HEK293T (cell line): ENCODE data around the gene LMAN2L.

Experiments
- CTCF ChIA-PET: fragments of 350-600 bp; formaldehyde crosslinking; extraction: SDS; loops from one replicate; lab custom pipeline; 2021; ENCODE audit warnings: antibody characterized with exemption, inconsistent platforms; lab: Yijun Ruan, JAX
- POLR2A ChIA-PET: fragments of 350-600 bp; formaldehyde crosslinking; extraction: SDS; loops from one replicate; lab custom pipeline; 2020; ENCODE audit warnings: antibody characterized with exemption, inconsistent platforms; lab: Yijun Ruan, JAX
- DNase-seq: peaks from one replicate; pipeline ENCODE4 v3.0.0; 2012; ENCODE audit warnings: mixed read lengths; ENCODE audit errors: extremely low spot score
- ARNT ChIP-seq: fragments of 450-650 bp; IDR thresholded peaks from 2 replicates; pipeline ENCODE4 v1.6.1; 2017; ENCODE audit warnings: mild to moderate bottlenecking
- BHLHE40 ChIP-seq: fragments of 450-650 bp; IDR thresholded peaks from 2 replicates; pipeline ENCODE4 v1.6.1; 2016; ENCODE audit warnings: mild to moderate bottlenecking, moderate library complexity, borderline replicate concordance
- CTBP1 ChIP-seq: fragments of 450-650 bp; IDR thresholded peaks from 2 replicates; pipeline ENCODE4 v1.6.1; 2016; ENCODE audit warnings: borderline replicate concordance
- ELF4 ChIP-seq: fragments of 450-650 bp; IDR thresholded peaks from 2 replicates; pipeline ENCODE4 v1.6.1; 2017; ENCODE audit warnings: antibody characterized with exemption
- FOXA1 ChIP-seq: fragments of 450-650 bp; IDR thresholded peaks from 2 replicates; pipeline ENCODE4 v1.6.1; 2016; ENCODE audit warnings: mild to moderate bottlenecking
- FOXK2 ChIP-seq: fragments of 450-650 bp; IDR thresholded peaks from 2 replicates; pipeline ENCODE4 v1.6.1; 2016; ENCODE audit warnings: mild to moderate bottlenecking
- FOXM1 ChIP-seq: fragments of 450-650 bp; IDR thresholded peaks from 2 replicates; pipeline ENCODE4 v1.6.1; 2017; ENCODE audit warnings: mild to moderate bottlenecking, borderline replicate concordance
- HDGF ChIP-seq: fragments of 450-650 bp; IDR thresholded peaks from 2 replicates; pipeline ENCODE4 v1.6.1; 2017; ENCODE audit warnings: antibody characterized with exemption, borderline replicate concordance
- L3MBTL2 ChIP-seq: fragments of 450-650 bp; conservative IDR thresholded peaks from 2 replicates; pipeline ENCODE4 v1.6.1; 2016; ENCODE audit warnings: mild to moderate bottlenecking
- LEF1 ChIP-seq: fragments of 450-650 bp; IDR thresholded peaks from 2 replicates; pipeline ENCODE4 v1.6.1; 2017; ENCODE audit warnings: mild to moderate bottlenecking, borderline replicate concordance
- NFRKB ChIP-seq: fragments of 450-650 bp; IDR thresholded peaks from 2 replicates; pipeline ENCODE4 v1.6.1; 2016; ENCODE audit warnings: mild to moderate bottlenecking, moderate library complexity
- SP1 ChIP-seq: fragments of 450-650 bp; IDR thresholded peaks from 2 replicates; pipeline ENCODE4 v1.6.1; 2017
- SUZ12 ChIP-seq: fragments of 450-650 bp; IDR thresholded peaks from 2 replicates; pipeline ENCODE4 v1.6.1; 2016; ENCODE audit warnings: mild to moderate bottlenecking
- TARDBP ChIP-seq: fragments of 450-650 bp; IDR thresholded peaks from 2 replicates; pipeline ENCODE4 v1.6.1; 2016
- ZNF384 ChIP-seq: fragments of 450-650 bp; IDR thresholded peaks from 2 replicates; pipeline ENCODE4 v1.6.1; 2016
- TF ChIP-seq, protein P1 (sequence below): fragments of 450-650 bp; IDR thresholded peaks from 2 replicates; pipeline ENCODE4 v1.6.1; 2016

The LMAN2L gene

DNA sequence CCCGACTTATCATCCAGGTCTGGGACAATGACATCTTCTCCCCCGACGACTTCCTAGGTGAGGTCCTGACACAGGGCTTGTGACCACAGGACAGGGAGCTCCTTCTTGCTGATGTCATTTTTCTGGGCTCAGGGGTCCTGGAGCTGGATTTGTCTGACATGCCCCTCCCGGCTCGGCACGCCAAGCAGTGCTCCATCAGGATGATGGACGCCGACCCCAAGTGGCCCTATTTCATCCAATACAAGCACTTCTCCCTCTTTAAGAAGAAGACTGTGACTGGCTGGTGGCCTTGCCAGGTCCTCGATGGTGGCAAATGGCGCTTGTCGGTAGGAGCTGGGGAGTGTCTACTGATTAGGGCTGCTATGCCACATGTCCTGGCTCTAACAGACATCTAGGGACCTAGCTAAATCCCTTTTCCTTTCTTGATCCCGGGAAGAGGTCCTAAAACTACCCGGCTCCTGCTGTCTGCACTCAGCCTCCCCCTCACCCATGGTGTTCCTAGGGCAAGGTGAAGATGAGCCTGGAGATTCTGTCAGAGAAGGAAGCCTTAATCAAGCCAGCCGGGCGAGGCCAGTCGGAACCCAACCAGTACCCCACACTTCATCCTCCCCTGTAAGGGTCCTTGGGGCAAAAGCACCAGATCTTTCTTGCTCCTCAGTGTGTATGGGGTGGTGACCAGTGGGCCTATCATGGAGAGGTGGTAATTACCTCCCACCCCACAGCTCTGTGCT lies 36.7 kb downstream of the LMAN2L start:
- DNase-seq: no peak
- CTCF ChIA-PET: no interaction called here
- TF ChIP-seq SP1: no peak
- no peak for TF ChIP-seq ZNF384
- TF ChIP-seq FOXK2: no peak
- TF ChIP-seq CTBP1: no peak
- TF ChIP-seq BHLHE40: no peak
- no peak for TF ChIP-seq ELF4
- no peak for TF ChIP-seq HDGF
- POLR2A ChIA-PET: no interaction called here

DNA sequence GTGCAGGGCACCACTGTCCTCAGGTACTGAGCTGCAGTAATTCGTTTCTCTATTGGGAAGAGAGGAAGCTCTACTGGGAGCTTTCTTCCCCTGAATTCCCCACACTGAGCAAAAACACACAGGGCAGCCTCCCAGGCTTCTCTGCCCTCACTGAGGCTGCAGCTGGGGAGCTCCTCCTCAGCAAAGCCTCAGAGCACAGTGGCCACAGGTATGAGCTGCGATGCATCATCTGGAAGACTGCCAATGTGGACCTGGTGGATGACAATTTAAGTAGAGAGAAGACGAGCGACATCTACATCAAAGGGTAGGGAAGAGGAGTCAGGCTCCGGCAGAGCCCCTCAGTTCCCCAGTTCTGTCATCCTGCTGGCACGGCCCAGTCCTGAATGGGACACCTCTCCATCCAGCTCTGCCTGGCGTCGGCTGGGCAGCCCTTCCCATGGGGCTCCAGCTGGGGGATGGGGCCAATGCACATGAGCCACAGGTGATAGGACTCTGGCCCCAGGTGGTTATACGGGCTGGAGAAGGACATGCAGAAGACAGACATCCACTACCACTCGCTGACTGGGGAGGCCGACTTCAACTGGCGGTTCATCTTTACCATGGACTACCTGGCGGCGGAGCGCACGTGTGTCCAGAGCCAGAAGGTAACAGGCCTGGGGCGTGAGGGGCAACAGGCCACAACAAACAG lies 37.6 kb downstream of the LMAN2L start:
- CTCF ChIA-PET: no interaction called here

DNA sequence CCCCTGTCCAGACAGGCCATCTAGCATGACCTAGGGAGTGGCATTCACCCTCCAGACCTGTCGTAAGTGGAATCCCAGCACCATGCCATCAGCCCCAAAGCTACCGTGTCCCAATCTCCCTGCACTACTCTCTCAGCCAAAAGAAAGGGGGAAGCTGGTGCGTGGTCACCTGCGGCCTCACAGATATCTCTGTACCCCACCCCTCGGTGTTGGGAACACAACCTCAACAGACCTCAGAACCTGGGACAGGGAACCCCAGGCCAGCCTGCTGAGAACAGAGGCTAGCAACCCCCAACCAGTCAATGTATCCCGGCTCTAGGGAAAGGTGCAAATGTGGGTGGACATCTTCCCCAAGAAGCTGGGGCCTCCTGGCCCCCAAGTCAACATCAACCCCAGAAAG lies 38.2 kb downstream of the LMAN2L start:
- DNase-seq: no peak
- POLR2A ChIA-PET: interaction anchor here (0.9 kb wide), 1 partner anchor 36 kb away, joined by 3 read pairs; no protein-coding TSS in a partner anchor
- CTCF ChIA-PET: no interaction called here
- TF ChIP-seq HDGF (no peak), BHLHE40 (no peak), NFRKB (no peak), SUZ12 (no peak), SP1 (no peak), CTBP1 (no peak), TARDBP (no peak), FOXK2 (no peak), L3MBTL2 (no peak), ARNT (no peak), LEF1 (no peak)

More for the DNA sequence above, 37.6 kb downstream of the LMAN2L start:
- POLR2A ChIA-PET: interaction anchor here (0.9 kb wide), 1 partner anchor 37 kb away, joined by 3 read pairs; no protein-coding TSS in a partner anchor
- TF ChIP-seq ARNT (no peak), ELF4 (no peak), CTBP1 (no peak), FOXM1 (no peak), ZNF384 (no peak), FOXA1 (no peak), SUZ12 (no peak), LEF1 (no peak), FOXK2 (no peak), L3MBTL2 (no peak), SP1 (no peak), BHLHE40 (no peak)
- TF ChIP-seq, protein P1, sequence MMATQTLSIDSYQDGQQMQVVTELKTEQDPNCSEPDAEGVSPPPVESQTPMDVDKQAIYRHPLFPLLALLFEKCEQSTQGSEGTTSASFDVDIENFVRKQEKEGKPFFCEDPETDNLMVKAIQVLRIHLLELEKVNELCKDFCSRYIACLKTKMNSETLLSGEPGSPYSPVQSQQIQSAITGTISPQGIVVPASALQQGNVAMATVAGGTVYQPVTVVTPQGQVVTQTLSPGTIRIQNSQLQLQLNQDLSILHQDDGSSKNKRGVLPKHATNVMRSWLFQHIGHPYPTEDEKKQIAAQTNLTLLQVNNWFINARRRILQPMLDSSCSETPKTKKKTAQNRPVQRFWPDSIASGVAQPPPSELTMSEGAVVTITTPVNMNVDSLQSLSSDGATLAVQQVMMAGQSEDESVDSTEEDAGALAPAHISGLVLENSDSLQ: no peak
- no peak for DNase-seq

DNA sequence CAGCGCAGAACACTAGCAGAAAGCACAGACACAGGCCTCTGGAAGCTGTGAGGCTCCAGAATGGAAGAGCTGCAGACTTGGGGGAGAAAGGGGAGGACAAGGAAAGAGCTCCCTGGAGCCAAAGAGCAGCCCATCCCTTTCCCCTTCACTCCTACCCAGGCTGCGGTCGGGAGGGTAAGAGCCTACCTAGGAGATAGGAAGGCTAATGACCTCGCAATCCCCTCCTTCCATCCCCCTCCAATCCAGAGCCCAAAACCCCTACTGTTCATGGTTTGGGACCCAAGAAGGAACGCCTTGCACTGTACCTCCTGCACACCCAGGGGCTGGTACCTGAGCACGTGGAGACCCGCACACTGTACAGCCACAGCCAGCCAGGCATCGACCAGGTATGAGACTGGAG lies 39.8 kb downstream of the LMAN2L start:
- CTCF ChIA-PET: no interaction called here
- no peak for DNase-seq
- TF ChIP-seq, protein P1: no peak
- no peak for TF ChIP-seq ZNF384
- POLR2A ChIA-PET: no interaction called here

DNA sequence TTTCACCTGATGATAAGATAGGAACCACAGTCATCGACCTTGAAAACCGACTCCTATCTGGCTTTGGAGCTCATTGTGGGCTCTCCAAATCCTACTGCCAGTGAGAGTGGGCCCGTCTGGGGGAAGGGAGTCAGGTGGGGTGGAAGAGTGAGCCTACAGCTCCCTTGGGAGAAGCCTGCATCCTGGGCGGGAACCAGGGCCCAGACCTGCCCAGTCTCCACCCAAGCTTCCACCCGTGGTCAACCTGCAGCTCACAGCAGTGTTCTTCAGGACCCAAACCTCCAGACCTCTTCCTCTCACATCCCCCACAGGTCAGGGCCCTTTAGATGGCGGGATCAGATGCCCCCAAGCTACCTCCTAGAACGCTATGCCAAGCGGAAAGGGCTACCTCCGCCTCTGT lies 40.2 kb downstream of the LMAN2L start:
- no peak for DNase-seq
- no peak for TF ChIP-seq NFRKB
- no peak for TF ChIP-seq FOXA1
- TF ChIP-seq, protein P1: no peak
- no peak for TF ChIP-seq ZNF384
- no peak for TF ChIP-seq BHLHE40
- no peak for TF ChIP-seq L3MBTL2
- no peak for TF ChIP-seq FOXK2
- TF ChIP-seq ELF4: no peak
- TF ChIP-seq HDGF: no peak
- TF ChIP-seq SUZ12: no peak
- no peak for TF ChIP-seq LEF1
- TF ChIP-seq FOXM1: no peak
- TF ChIP-seq SP1: no peak
- no peak for TF ChIP-seq ARNT
- TF ChIP-seq TARDBP: no peak
- TF ChIP-seq CTBP1: no peak
- ChIA-PET CTCF (no interaction called here), POLR2A (no interaction called here)

DNA sequence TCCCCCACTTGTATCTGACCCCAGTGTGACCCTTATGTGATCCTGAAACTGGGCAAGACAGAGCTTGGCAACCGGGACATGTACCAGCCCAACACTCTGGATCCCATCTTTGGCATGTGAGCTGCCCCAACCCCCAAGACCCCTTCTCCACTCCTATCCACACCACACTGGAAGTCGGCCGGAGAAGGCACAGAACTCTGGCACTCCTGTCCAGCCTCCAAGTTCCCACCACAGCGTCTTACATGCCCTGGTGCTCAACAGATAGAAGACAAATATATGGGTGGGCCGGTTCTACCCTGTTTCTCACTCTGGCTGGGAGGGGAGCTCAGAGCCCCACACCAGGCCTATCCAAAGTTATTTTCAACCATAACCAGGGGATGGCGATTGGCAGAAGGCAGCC lies 40.8 kb downstream of the LMAN2L start:
- CTCF ChIA-PET: no interaction called here
- TF ChIP-seq FOXM1: no peak
- TF ChIP-seq, protein P1: no peak
- TF ChIP-seq FOXK2: no peak
- TF ChIP-seq SP1: no peak
- TF ChIP-seq FOXA1: no peak
- no peak for TF ChIP-seq NFRKB
- TF ChIP-seq ARNT: no peak
- TF ChIP-seq HDGF: no peak
- TF ChIP-seq ZNF384: no peak
- no peak for TF ChIP-seq ELF4
- TF ChIP-seq BHLHE40: no peak
- POLR2A ChIA-PET: interaction anchor here (0.6 kb wide), 1 partner anchor 62 kb away, joined by 3 read pairs; no protein-coding TSS in a partner anchor
- no peak for DNase-seq
